Stimulated activated CD8-positive, alpha-beta memory T cell treated with anti-CD3 and anti-CD28 coated beads, Interleukin-4, amount 100 ng/mL, for 48 hours (primary cell): Measurements from ENCODE around the gene RPL5.

Experiments
- DNase-seq: peaks from one replicate; pipeline ENCODE4 v3.0.0-alpha.2; 2020

Gene RPL5

DNA sequence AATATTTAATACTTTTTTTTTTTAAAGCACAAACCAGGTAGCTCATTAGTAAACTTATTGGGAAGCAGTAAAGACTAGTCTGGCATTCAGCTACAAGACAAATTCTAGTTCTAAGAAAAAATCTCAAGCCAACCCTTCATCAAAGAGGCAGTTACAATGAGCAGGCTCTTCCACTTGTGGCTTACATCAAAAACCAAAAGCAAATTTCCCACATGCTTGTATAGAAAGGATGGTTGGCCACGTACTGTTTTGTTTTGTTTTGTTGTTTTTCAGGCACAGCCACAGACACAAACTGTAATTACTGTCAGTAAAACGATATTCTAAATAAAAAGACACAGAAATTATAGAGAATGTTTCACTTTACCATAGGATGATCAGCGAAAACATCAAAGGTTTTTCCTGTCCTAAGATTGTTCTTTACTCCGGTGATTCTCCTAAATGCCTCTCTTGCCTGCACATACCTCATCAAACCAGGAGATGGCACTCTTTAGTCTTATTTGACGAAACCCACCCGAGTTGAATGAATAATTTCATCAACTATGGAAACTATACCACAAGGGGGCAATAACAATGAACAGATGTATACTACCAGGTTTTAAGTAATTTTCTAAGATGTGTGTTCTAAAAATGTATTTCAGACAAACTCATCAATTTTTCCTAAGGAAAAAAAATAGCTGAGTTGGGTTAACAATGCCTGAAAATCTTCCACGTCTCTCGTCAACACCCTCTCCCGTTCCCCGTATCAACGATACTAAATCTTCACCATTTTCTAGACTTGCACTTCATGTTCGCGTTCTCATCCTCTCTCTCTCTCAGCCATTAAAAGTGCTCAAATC, 26.9 kb downstream of the RPL5 start:
- DNase-seq: peak; percentile 49

DNA sequence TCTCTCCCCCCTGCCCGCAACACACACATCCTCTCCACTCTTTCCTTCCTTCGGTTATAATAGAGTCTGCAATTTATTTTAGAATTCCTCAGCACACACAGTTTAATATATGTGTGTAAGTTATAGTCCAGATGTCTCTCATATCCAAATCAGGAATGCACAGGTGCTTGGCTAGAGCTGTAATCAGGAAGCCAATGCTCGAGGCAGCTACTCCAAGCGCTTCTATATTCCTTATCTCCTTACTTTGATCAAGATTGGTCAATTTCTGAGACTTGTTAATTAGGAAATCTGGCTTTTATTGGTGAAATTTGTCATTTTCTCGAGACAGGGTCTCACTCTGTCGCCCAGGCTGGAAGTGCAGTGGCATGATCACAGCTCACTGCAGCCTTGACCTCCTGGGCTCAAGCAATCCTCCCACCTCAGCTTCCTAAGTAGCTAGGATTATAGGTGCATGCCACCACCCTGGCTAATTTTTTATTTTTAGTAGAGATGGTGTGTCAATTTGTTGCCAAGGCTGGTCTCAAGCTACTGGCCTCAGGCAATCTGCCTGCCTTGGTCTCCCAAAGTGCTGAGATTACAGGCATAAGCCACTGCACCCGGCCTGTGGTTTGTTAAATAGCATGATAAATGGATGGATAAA, 27.7 kb downstream of the RPL5 start:
- no peak for DNase-seq

DNA sequence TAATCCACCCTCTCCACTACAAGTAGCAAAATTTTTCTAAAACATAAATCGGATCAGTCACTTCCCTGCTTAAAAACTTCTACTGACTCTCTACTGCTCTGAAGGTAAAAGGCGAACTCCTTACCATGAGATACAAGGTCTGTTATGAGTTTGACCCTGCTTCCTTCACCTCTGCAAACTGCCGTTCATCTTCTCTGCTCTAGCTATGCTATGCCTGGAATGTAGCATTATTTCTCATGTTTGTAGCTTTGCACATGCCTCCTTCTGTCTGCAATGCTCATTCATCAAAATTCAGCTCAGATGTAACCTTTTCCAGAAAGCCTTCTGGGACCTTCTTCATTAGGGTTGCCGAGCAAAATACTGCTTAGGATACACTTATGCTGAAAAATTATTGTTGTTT, 30.8 kb downstream of the RPL5 start:
- DNase-seq: no peak

DNA sequence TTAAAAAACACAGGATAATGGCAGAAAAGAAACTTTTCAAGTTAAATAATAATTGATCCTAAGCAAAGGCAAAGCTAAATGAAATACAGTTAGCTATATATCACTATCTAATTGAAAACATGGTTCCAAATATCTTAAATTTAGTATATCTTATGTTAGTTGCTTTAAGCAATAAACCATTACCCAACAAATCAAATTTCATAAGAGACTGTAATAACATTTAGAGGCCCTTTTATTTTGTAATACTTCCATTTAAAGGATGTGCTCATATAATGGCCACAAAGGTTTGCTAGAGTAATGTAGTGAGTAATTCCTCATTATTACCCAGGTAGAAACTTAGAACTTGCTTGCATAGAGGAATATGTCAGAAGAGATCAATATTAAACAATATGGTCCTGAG, 32.3 kb downstream of the RPL5 start:
- no peak for DNase-seq

DNA sequence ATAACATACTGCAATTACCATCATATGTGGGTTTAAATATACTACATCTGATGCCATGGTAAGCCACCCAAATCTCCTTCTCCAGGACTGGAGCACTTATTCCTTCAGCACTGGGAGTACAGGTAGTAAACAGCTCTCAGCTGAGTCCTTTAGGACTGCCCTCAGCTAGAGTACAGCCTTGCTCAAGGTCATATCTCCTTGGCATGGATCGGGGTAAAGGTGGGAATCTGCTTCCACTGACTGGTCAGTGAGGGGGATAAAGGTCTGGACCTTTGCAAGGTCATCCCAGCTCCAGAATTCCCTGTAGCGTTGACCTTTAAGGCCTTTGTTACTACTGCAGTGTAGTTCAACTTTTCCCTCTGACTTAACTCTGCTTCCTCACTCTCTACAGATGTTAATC, 38.8 kb downstream of the RPL5 start:
- DNase-seq: no peak

DNA sequence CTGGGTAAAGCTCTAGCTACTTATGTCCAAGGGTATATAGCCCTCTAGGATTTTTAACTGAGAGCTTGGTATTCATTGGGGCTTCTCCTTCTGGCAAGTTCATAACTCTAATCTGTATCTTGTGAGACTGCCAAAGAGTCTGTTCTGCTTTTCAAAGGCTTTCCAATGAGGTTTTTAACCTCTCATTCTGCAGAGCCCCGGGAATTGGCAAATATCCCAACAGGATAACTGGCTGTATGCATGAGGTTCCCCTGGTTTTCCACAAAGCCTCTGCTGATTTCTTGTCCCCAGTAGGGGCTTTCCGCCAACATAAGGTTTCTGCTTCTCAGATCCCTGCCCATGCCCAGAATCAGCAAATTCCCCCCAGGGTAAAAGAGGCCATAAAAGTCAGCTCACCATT, 40.9 kb downstream of the RPL5 start:
- DNase-seq: no peak

DNA sequence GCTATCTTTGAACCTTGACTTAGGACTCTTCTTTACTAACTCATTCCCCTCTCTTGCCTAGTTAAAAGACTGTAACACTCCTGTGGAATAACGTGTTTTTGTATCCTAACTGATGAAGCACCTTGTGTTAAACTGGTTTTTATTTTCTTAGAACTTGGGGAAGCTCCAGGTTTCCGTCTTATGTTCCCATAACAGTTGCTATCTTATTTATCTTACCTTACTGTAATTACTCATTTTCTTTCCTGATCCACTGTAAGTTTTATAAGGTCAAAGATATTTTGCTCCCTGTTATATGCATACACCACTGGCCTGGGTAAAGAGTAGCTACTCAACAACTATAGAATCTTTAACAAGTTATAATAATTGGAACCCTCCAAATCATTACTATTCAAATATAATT, 43.1 kb downstream of the RPL5 start:
- no peak for DNase-seq

DNA sequence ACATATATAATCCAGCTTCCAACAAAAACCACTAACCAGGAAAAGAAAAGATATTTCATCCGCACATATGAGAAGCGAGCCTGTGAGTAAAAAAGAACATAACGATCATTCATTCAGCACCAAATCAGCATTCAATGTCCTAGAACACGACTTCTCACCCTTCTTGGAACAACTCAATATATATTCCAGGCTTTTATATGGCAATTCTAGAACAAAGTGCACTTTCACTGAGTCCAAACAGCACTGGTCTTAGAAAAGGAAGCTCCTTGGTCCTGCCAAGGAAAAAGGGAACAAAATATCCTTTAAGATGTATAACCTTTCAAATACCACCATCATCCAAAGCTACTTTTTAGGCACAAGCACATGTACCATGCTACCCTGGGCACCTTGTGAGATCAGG, 44.5 kb downstream of the RPL5 start:
- no peak for DNase-seq

DNA sequence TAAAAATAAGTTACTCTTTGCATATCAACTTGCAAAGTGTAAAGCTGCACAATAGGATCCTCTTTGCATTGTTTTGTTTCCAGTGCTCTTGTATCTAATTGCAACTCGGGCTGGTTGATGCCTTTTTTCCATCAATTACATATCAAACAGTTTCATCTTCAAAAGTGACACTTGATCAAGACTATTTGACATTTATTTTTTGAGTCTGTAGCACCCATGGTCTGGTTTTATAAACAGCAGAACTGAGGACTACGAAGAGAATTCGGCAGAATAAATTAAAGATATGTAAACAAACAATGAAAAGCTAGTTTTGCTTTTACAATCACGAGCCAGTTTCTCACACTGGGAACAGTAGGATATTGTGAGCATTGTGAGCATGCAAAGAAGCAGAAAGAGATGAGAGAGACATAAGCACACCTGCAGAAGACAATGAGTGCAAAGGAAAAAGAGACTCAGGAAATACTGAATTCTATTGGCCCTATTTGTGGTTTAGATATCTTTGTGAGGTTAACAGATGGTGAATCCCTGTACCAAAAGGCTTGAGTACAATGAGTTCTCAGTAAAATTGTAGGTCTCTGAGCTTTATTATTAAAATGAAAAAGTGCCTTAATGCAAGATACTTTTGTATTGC, 45.4 kb downstream of the RPL5 start:
- DNase-seq: no peak

DNA sequence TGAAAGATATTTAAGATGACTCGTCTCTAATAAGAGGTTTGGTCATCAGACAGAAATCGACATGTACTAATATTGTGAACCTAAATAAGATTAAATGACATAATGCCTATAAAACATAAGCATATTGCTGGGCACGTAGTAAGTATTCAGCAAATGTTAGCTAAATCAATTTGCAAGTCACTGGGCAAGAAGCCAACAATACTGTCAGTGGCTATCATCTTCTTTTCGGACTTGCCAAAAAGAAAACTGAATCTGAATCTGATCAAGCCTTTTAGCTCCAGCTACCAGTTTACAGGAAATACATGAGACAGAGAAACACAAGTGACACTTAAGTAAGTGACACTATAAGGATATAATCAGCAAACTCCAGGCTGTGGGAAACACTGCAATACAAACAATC, 46.0 kb downstream of the RPL5 start:
- no peak for DNase-seq

DNA sequence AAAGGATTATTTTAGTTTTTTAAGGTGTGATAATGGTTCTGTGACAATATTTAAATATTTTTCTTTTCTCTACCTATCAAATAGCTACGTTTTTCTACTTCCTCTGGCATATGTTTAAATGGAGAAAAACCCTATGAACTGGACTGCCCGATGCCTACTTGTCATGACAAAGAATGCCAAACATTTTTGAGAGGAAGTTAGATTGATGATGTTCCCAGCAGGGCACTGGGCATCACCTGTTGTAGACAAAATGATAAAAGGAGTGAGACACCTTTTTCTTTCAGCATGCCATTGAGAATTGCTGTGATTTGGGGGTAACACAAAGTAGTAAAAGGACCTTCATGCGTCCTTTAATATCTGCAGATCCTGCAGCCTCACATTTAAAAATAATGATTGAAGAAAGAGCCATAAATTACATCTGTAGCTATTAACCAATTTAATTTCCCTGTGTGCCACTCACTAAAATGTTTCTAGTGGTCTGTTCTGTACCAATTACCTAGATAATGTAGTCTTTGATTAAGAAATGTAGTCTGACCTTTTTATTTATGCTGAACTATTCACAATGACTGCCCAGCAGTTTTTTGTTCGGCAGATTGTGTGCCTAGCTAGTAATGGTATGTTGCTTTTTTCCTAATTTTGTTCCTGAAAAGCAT, 47.6 kb downstream of the RPL5 start:
- DNase-seq: no peak

DNA sequence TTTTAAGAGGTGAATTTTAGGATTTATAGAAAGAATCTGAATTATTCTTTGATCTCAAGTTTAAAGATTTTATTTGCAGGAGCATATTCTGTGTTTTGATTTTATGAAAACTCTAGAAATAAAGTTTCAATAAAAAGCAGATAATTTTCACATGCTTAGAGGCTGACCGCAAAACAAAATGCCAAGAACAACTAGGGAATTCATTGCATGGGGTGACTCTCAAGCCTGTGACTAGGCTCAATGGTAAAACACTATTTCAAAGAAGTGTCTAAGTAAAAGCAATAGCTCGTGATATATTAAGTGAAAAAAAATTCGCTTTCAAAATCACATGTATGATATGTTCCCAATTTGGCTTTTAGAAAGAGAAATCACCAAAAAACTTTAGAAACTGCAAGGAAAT, 49.6 kb downstream of the RPL5 start:
- no peak for DNase-seq

DNA sequence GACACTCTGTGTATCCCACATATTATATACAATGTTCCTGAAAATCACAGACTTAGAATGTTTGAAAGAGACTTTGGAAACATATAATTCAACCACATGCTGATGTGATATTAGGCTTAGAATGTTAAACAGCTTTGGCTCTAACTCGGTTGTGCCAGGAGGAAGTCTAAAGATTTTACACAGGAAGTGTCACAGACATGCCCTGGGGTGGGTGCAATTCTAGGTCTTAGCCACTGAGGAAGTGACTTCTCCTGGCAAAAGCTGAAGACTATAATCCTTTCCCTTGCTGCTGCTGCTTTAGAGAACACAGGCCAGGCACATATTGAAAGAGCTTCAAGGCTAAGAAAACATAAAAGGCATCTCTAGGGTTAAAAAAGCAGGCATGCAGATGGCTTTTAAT, 51.0 kb downstream of the RPL5 start:
- peak; percentile 32 for DNase-seq

DNA sequence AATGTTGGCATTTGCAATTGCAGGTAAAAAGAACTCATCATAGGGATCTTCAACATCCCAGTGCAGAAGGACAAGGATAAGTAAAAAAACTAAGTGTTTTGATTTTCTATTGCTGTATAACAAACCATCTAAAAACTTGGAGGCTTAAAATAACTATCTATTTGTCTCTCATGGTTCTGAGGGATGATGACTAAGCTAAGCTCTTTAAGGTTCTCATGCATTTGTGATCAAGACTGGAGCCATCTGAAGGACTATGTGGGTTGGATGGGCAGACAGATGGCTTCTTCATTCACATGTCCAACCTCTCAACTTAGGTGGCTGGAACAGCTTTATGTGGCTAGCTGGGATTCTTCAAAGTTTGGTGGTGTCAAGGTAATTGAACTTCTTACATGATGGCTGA, 51.5 kb downstream of the RPL5 start:
- DNase-seq: no peak

DNA sequence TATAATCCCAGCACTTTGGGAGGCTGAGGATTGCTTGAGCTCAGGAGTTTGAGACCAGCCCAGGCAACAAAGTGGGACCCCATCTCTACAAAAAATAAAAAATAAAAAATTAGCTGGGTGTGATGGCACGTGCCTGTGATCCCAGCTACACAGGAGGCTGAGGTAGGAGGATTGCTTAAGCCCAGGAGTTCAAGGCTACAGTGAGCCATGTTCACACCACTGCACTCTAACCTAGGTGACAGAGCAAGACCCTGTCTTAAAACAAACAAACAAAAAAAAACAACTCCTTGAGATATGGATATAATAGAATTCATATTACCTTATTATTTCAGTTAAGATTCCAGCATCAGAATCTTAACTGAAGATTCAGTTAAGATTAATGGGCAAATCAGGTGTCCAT, 52.4 kb downstream of the RPL5 start:
- DNase-seq: no peak

DNA sequence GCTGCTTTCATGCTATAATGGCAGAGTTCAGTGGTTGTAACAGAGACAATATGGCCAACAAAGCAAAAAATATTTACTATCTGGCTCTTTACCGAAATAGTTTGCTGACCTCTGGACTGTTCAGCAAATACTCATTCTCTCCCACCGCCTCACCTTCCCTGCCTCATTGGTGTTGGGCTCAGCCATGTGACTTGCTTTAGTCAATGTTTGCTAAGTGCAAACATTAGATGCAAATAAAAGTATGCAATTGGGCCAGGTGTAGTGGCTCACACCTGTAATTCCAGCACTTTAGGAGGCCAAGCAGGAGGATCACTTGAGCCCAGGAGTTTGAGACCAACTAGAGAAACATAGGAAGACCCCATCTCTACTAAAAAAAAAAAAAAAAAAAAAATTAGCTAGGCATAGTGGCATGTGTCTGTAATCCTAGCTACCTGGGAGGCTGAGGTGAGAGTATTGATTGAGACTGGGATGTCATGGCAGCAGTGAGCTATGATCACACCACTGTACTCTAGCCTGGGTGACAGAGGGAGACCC, 55.1 kb downstream of the RPL5 start:
- DNase-seq: no peak

DNA sequence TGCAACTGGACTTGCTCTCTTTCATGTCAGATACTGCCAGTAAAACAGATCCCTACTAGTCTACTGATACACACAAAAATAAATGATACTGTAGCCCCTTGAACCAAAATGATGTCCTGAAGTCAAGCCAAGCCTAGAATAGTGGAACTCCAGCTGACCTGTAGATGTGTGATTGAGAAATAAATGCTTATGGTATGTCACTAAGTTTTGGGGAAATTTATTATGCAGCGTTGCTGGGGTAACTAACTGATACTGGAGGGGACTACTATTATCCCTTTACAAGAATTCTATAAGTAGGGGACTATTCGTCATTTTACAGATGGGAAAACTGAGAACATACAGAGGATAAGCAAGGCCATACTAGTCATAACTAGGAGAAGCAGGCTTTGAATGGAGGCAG, 55.6 kb downstream of the RPL5 start:
- no peak for DNase-seq
